Uterus (tissue), 2 donors: ENCODE data around the gene ARHGEF6.

Experiments used
- POLR2A ChIP-seq, 2 donors: fragments of 450-650 bp; IDR thresholded peaks; one replicate each; pipeline ENCODE4 v1.6.1; 2016; ENCODE audit warnings: antibody characterized with exemption in 2 of 2, mild to moderate bottlenecking in 1 of 2, moderate library complexity in 1 of 2
- TF ChIP-seq, protein P1 (sequence below), 4 experiments: fragments of 200-600 bp in 2 of 4; fragments of 450-650 bp in 2 of 4; sonication (generic) in 2 of 4; IDR thresholded peaks; one replicate each; pipeline ENCODE4 v1.5.1; 2016 to 2019; ENCODE audit warnings: antibody characterized with exemption in 4 of 4, mild to moderate bottlenecking in 2 of 4, moderate library complexity in 1 of 4

DNA sequence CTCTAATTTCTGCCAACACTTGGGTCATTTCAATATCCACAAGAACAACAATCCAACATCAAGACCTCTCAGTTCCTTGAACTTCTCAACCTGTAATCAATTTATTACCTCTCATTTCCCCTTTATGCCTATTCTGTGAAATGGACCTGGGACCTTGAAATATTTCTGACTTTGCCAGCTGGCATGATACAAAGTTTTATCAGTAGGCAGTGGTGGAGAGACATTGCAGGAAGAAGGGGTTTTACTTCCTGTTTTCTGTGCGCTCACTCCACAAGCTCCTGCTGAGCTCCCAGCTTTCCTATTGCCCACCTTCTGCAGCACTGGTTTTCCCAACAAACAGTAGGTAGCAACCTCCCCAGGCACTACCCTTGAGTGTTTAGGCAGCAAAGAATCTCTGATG is 3.5 kb upstream of the ARHGEF6 start:
- no peak for TF ChIP-seq POLR2A (IDR thresholded peaks at IDR 0.05)
- TF ChIP-seq, protein P1, sequence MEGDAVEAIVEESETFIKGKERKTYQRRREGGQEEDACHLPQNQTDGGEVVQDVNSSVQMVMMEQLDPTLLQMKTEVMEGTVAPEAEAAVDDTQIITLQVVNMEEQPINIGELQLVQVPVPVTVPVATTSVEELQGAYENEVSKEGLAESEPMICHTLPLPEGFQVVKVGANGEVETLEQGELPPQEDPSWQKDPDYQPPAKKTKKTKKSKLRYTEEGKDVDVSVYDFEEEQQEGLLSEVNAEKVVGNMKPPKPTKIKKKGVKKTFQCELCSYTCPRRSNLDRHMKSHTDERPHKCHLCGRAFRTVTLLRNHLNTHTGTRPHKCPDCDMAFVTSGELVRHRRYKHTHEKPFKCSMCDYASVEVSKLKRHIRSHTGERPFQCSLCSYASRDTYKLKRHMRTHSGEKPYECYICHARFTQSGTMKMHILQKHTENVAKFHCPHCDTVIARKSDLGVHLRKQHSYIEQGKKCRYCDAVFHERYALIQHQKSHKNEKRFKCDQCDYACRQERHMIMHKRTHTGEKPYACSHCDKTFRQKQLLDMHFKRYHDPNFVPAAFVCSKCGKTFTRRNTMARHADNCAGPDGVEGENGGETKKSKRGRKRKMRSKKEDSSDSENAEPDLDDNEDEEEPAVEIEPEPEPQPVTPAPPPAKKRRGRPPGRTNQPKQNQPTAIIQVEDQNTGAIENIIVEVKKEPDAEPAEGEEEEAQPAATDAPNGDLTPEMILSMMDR (IDR thresholded peaks at IDR 0.05) = no peak
